Keratinocyte (primary cell): Measurements from ENCODE around the gene AJM1.

ENCODE experiments used
- EZH2 ChIP-seq: IDR thresholded peaks from one replicate; pipeline ENCODE4 v1.6.1; 2012; ENCODE audit warnings: inconsistent platforms, mild to moderate bottlenecking, low read length, moderate library complexity
- TF ChIP-seq, protein P1 (sequence below), 3 experiments: IDR thresholded peaks in 1 of 3; conservative IDR thresholded peaks in 1 of 3; optimal IDR thresholded peaks in 1 of 3; 2 replicates in 2 of 3; 3 replicates in 1 of 3; pipeline versions ENCODE3 to v1.5.1; 2011; ENCODE audit warnings: low read length in 3 of 3, mild to moderate bottlenecking in 3 of 3, moderate library complexity in 2 of 3, control low read depth in 1 of 3, inconsistent platforms in 1 of 3; ENCODE audit not compliant: insufficient read depth in 2 of 3; ENCODE audit errors: extremely low read depth in 1 of 3

DNA sequence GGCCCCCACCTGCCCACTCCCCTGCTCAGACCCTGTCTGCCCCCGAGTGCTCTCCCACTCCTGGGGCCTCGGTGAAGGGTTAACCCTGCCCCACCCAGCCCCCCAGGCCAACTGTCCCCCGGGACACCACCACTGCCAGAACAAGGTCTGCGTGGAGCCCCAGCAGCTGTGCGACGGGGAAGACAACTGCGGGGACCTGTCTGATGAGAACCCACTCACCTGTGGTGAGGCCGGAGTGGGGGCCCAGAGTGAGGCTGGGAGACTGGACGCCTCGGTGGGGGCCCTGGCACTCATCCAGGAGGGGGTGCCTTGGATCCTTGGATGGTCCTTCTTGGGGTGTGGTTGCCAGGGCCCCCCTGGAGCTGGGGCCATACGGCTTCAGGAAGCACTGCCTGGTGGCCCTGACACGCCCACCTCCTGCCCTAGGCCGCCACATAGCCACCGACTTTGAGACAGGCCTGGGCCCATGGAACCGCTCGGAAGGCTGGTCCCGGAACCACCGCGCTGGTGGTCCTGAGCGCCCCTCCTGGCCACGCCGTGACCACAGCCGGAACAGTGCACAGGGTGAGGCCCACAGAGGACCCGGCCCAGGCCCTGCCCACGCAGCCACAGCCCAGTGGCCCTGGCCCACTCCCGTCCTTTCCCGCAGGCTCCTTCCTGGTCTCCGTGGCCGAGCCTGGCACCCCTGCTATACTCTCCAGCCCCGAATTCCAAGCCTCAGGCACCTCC, 12.0 kb downstream of the AJM1 start:
- no peak for TF ChIP-seq EZH2
- TF ChIP-seq, protein P1, sequence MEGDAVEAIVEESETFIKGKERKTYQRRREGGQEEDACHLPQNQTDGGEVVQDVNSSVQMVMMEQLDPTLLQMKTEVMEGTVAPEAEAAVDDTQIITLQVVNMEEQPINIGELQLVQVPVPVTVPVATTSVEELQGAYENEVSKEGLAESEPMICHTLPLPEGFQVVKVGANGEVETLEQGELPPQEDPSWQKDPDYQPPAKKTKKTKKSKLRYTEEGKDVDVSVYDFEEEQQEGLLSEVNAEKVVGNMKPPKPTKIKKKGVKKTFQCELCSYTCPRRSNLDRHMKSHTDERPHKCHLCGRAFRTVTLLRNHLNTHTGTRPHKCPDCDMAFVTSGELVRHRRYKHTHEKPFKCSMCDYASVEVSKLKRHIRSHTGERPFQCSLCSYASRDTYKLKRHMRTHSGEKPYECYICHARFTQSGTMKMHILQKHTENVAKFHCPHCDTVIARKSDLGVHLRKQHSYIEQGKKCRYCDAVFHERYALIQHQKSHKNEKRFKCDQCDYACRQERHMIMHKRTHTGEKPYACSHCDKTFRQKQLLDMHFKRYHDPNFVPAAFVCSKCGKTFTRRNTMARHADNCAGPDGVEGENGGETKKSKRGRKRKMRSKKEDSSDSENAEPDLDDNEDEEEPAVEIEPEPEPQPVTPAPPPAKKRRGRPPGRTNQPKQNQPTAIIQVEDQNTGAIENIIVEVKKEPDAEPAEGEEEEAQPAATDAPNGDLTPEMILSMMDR (optimal IDR thresholded peaks at IDR 0.05 in 1 of 3, IDR thresholded peaks at IDR 0.05 in 1 of 3, conservative IDR thresholded peaks at IDR 0.05 in 1 of 3; ENCODE audit: extremely low read depth in 1 of 3, insufficient read depth in 2 of 3, low read length in 3 of 3): no peak
